GM23338 (cell line): Measurements from ENCODE around the gene KHK. TPM values are rescaled to one million over a fixed set of nuclear protein-coding genes. Genes with fewer than 3 reads are reported as not detected.

Source experiments
- CREB1 ChIP-seq: fragments of 250-450 bp; sonication (Bioruptor Pico); IDR thresholded peaks from 2 replicates; pipeline ENCODE4 v1.5.0; 2020; ENCODE audit warnings: low read depth, mild to moderate bottlenecking, moderate library complexity
- EZH2phosphoT487 ChIP-seq: fragments of 200-600 bp; sonication (generic); IDR thresholded peaks from one replicate; pipeline ENCODE4 v1.8.1; 2018; ENCODE audit warnings: antibody characterized with exemption; ENCODE audit not compliant: unreplicated experiment
- JUNB ChIP-seq: IDR thresholded peaks from one replicate; pipeline ENCODE4 v1.6.1; 2016; ENCODE audit warnings: antibody characterized with exemption; ENCODE audit not compliant: unreplicated experiment
- POLR2AphosphoS5 ChIP-seq: IDR thresholded peaks from 2 replicates; pipeline ENCODE4 v1.6.1; 2016; ENCODE audit warnings: antibody characterized with exemption, low read depth
- STAT1 ChIP-seq: IDR thresholded peaks from one replicate; pipeline ENCODE4 v1.6.1; 2016; ENCODE audit warnings: antibody characterized with exemption; ENCODE audit not compliant: unreplicated experiment
- polyA plus RNA-seq: library from polyadenylated mRNA; unstranded; fragments of >200 nt; fragmentation: Nextera tagmentation; extraction: Ambion mirVana; gene quantifications from 2 replicates; pipeline ENCODE4 v1.2.1, GENCODE V29; 2016
- total RNA-seq: library from RNA; depleted of rRNA; stranded (reverse); fragments of >200 nt; shearing (Covaris generic); gene quantifications from 2 replicates; pipeline ENCODE4 v1.2.3, GENCODE V29; 2014
- TF ChIP-seq, protein P1 (sequence below): fragments of 250-450 bp; sonication (Bioruptor Pico); IDR thresholded peaks from 2 replicates; pipeline ENCODE4 v1.5.0; 2020; ENCODE audit warnings: mild to moderate bottlenecking, moderate library complexity
- TF ChIP-seq, protein P2 (sequence below): IDR thresholded peaks from 2 replicates; pipeline ENCODE4 v1.6.1; 2016; ENCODE audit warnings: antibody characterized with exemption
- TF ChIP-seq, protein P3 (sequence below): IDR thresholded peaks from one replicate; pipeline ENCODE4 v1.6.1; 2018; ENCODE audit warnings: antibody characterized with exemption; ENCODE audit not compliant: unreplicated experiment

Gene KHK
- total and polyA plus RNA-seq, 2 experiments from 2014 or later: 9.7 TPM

DNA sequence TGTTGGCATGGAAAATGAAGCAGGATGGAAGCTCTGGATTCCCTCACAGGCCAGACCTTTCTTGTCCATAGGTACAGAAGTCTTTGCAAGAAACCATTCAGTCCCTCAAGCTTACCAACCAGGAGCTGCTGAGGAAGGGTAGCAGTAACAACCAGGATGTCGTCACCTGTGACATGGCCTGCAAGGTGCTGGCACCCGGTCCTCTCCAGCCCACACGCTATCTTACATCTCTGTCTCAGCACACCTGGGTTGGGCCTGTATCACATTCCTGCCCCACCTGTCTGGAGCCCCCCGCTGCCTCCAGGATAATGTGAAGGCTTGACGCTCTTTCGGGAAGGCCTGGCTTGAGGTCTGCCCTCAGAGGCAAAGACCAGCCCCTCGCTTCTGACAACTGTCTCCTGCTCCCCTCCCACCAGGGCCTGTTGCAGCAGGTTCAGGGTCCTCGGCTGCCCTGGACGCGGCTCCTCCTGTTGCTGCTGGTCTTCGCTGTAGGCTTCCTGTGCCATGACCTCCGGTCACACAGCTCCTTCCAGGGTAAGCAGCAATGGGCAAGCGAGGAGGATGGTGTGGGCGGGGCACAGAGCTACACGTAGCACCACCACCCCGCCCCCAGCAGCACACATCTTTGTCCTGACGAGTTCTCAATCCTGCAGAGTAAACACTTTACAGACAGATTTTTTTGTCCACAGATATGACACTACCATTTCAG is 47.8 kb upstream of the KHK start (continued):
- TF ChIP-seq, protein P1, sequence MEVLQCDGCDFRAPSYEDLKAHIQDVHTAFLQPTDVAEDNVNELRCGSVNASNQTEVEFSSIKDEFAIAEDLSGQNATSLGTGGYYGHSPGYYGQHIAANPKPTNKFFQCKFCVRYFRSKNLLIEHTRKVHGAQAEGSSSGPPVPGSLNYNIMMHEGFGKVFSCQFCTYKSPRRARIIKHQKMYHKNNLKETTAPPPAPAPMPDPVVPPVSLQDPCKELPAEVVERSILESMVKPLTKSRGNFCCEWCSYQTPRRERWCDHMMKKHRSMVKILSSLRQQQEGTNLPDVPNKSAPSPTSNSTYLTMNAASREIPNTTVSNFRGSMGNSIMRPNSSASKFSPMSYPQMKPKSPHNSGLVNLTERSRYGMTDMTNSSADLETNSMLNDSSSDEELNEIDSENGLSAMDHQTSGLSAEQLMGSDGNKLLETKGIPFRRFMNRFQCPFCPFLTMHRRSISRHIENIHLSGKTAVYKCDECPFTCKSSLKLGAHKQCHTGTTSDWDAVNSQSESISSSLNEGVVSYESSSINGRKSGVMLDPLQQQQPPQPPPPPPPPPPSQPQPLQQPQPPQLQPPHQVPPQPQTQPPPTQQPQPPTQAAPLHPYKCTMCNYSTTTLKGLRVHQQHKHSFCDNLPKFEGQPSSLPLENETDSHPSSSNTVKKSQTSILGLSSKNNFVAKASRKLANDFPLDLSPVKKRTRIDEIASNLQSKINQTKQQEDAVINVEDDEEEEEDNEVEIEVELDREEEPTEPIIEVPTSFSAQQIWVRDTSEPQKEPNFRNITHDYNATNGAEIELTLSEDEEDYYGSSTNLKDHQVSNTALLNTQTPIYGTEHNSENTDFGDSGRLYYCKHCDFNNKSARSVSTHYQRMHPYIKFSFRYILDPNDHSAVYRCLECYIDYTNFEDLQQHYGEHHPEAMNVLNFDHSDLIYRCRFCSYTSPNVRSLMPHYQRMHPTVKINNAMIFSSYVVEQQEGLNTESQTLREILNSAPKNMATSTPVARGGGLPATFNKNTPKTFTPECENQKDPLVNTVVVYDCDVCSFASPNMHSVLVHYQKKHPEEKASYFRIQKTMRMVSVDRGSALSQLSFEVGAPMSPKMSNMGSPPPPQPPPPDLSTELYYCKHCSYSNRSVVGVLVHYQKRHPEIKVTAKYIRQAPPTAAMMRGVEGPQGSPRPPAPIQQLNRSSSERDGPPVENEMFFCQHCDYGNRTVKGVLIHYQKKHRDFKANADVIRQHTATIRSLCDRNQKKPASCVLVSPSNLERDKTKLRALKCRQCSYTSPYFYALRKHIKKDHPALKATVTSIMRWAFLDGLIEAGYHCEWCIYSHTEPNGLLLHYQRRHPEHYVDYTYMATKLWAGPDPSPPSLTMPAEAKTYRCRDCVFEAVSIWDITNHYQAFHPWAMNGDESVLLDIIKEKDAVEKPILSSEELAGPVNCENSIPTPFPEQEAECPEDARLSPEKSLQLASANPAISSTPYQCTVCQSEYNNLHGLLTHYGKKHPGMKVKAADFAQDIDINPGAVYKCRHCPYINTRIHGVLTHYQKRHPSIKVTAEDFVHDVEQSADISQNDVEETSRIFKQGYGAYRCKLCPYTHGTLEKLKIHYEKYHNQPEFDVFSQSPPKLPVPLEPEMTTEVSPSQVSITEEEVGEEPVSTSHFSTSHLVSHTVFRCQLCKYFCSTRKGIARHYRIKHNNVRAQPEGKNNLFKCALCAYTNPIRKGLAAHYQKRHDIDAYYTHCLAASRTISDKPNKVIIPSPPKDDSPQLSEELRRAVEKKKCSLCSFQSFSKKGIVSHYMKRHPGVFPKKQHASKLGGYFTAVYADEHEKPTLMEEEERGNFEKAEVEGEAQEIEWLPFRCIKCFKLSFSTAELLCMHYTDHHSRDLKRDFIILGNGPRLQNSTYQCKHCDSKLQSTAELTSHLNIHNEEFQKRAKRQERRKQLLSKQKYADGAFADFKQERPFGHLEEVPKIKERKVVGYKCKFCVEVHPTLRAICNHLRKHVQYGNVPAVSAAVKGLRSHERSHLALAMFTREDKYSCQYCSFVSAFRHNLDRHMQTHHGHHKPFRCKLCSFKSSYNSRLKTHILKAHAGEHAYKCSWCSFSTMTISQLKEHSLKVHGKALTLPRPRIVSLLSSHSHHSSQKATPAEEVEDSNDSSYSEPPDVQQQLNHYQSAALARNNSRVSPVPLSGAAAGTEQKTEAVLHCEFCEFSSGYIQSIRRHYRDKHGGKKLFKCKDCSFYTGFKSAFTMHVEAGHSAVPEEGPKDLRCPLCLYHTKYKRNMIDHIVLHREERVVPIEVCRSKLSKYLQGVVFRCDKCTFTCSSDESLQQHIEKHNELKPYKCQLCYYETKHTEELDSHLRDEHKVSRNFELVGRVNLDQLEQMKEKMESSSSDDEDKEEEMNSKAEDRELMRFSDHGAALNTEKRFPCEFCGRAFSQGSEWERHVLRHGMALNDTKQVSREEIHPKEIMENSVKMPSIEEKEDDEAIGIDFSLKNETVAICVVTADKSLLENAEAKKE (CRISPR knock-in tag): no peak
- TF ChIP-seq POLR2AphosphoS5 (no peak), CREB1 (CRISPR knock-in tag) (no peak), STAT1 (no peak), JUNB (no peak), EZH2phosphoT487 (no peak)
- TF ChIP-seq, protein P2, sequence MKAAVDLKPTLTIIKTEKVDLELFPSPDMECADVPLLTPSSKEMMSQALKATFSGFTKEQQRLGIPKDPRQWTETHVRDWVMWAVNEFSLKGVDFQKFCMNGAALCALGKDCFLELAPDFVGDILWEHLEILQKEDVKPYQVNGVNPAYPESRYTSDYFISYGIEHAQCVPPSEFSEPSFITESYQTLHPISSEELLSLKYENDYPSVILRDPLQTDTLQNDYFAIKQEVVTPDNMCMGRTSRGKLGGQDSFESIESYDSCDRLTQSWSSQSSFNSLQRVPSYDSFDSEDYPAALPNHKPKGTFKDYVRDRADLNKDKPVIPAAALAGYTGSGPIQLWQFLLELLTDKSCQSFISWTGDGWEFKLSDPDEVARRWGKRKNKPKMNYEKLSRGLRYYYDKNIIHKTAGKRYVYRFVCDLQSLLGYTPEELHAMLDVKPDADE: no peak
- TF ChIP-seq, protein P3, sequence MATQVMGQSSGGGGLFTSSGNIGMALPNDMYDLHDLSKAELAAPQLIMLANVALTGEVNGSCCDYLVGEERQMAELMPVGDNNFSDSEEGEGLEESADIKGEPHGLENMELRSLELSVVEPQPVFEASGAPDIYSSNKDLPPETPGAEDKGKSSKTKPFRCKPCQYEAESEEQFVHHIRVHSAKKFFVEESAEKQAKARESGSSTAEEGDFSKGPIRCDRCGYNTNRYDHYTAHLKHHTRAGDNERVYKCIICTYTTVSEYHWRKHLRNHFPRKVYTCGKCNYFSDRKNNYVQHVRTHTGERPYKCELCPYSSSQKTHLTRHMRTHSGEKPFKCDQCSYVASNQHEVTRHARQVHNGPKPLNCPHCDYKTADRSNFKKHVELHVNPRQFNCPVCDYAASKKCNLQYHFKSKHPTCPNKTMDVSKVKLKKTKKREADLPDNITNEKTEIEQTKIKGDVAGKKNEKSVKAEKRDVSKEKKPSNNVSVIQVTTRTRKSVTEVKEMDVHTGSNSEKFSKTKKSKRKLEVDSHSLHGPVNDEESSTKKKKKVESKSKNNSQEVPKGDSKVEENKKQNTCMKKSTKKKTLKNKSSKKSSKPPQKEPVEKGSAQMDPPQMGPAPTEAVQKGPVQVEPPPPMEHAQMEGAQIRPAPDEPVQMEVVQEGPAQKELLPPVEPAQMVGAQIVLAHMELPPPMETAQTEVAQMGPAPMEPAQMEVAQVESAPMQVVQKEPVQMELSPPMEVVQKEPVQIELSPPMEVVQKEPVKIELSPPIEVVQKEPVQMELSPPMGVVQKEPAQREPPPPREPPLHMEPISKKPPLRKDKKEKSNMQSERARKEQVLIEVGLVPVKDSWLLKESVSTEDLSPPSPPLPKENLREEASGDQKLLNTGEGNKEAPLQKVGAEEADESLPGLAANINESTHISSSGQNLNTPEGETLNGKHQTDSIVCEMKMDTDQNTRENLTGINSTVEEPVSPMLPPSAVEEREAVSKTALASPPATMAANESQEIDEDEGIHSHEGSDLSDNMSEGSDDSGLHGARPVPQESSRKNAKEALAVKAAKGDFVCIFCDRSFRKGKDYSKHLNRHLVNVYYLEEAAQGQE: no peak
